ENCODE results near the gene C12orf56.

Gene C12orf56

GRCh38 chr12:64430886-64431285, 40.3 kb upstream of the C12orf56 start:
- no peak overlapping the region for H3K27ac ChIP-seq
- no peak overlapping the region for H3K9ac ChIP-seq
- no peaks in the 10 kb centered on the region for H3K36me3 ChIP-seq (ENCODE audit: control insufficient read depth, insufficient read depth, low read length)
- H3K4me3 ChIP-seq (ENCODE audit: low read depth, low read length), result no peak overlapping the region
- H3K4me2 ChIP-seq (ENCODE audit: low read length), result no peak overlapping the region
- H3K79me2 ChIP-seq, result no peaks in the 10 kb centered on the region
- TF ChIP-seq CTCF (IDR thresholded peaks at IDR 0.05), result no peak
- no peaks in the 10 kb centered on the region for H3K4me1 ChIP-seq
- H2AFZ ChIP-seq, result no peak overlapping the region
- H3K27me3 ChIP-seq (ENCODE audit: control insufficient read depth, insufficient read depth, low read length), result no peaks in the 10 kb centered on the region
- H3K9me3 ChIP-seq (ENCODE audit: control insufficient read depth, low read length), result no peaks in the 10 kb centered on the region

GRCh38 chr12:64428956-64429355, 38.4 kb upstream of the C12orf56 start:
- Histone ChIP-seq H3K4me3 (ENCODE audit: low read depth, low read length) (no peak overlapping the region), H3K4me1 (no peaks in the 10 kb centered on the region), H3K79me2 (no peaks in the 10 kb centered on the region), H3K9ac (no peak overlapping the region), H3K9me3 (ENCODE audit: control insufficient read depth, low read length) (no peaks in the 10 kb centered on the region), H3K36me3 (ENCODE audit: control insufficient read depth, insufficient read depth, low read length) (no peaks in the 10 kb centered on the region), H3K27me3 (ENCODE audit: control insufficient read depth, insufficient read depth, low read length) (no peaks in the 10 kb centered on the region), H3K4me2 (ENCODE audit: low read length) (no peak overlapping the region), H3K27ac (no peak overlapping the region), H2AFZ (no peak overlapping the region)
- no peak for TF ChIP-seq CTCF (IDR thresholded peaks at IDR 0.05)

- no peak for TF ChIP-seq CTCF (IDR thresholded peaks at IDR 0.05)
- Histone ChIP-seq H3K4me2 (ENCODE audit: low read length) (no peak overlapping the region), H2AFZ (no peak overlapping the region), H3K79me2 (no peaks in the 10 kb centered on the region), H3K27ac (no peak overlapping the region), H3K4me1 (no peaks in the 10 kb centered on the region), H3K4me3 (ENCODE audit: low read depth, low read length) (no peak overlapping the region), H3K9ac (no peak overlapping the region), H3K27me3 (ENCODE audit: control insufficient read depth, insufficient read depth, low read length) (no peaks in the 10 kb centered on the region), H3K36me3 (ENCODE audit: control insufficient read depth, insufficient read depth, low read length) (no peaks in the 10 kb centered on the region), H3K9me3 (ENCODE audit: control insufficient read depth, low read length) (no peaks in the 10 kb centered on the region)
Measured at GRCh38 chr12:64427988-64428387, 37.4 kb upstream of the C12orf56 start.

GRCh38 chr12:64419696-64420095, 29.1 kb upstream of the C12orf56 start:
- Histone ChIP-seq H3K79me2 (no peaks in the 10 kb centered on the region), H3K36me3 (ENCODE audit: control insufficient read depth, insufficient read depth, low read length) (no peaks in the 10 kb centered on the region), H3K4me1 (no peaks in the 10 kb centered on the region), H3K4me3 (ENCODE audit: low read depth, low read length) (no peak overlapping the region), H2AFZ (no peak overlapping the region), H3K9me3 (ENCODE audit: control insufficient read depth, low read length) (no peaks in the 10 kb centered on the region), H3K4me2 (ENCODE audit: low read length) (no peak overlapping the region), H3K9ac (no peak overlapping the region), H3K27me3 (ENCODE audit: control insufficient read depth, insufficient read depth, low read length) (no peaks in the 10 kb centered on the region), H3K27ac (no peak overlapping the region)
- TF ChIP-seq CTCF (IDR thresholded peaks at IDR 0.05), result no peak

GRCh38 chr12:64418209-64418608, 27.7 kb upstream of the C12orf56 start:
- Histone ChIP-seq H3K36me3 (ENCODE audit: control insufficient read depth, insufficient read depth, low read length) (no peaks in the 10 kb centered on the region), H3K4me2 (ENCODE audit: low read length) (no peak overlapping the region), H3K27ac (no peak overlapping the region), H3K9ac (no peak overlapping the region), H3K27me3 (ENCODE audit: control insufficient read depth, insufficient read depth, low read length) (no peaks in the 10 kb centered on the region), H3K4me3 (ENCODE audit: low read depth, low read length) (no peak overlapping the region), H3K4me1 (no peaks in the 10 kb centered on the region), H3K9me3 (ENCODE audit: control insufficient read depth, low read length) (no peaks in the 10 kb centered on the region), H2AFZ (no peak overlapping the region), H3K79me2 (no peaks in the 10 kb centered on the region)
- TF ChIP-seq CTCF (IDR thresholded peaks at IDR 0.05), result no peak
